K562 (cell line): ENCODE data around the gene SPINT2. TPM values are rescaled to one million over a fixed set of nuclear protein-coding genes. Genes with fewer than 3 reads are reported as not detected.

Experiments used
- ATAC-seq: fragments of 200-7000 bp; cut with Tn5 transposase; 3 replicates; pipeline ENCODE4 v1.9.1; 2020; ENCODE audit warnings: moderate library complexity
- BruUV-seq: library from RNA; stranded (reverse); fragments of 400-500 nt; replicated peaks from 2 replicates; lab custom pipeline; 2021; lab: Mats Ljungman, UMichigan
- CTCF ChIA-PET: fragments of 300-600 bp; formaldehyde crosslinking; extraction: SDS; loops from one replicate; lab custom pipeline; 2021; ENCODE audit warnings: low intra/inter-chr PET ratio; lab: Yijun Ruan, JAX
- POLR2A ChIA-PET: fragments of 300-600, 350-650 bp; sonication (Branson Sonifier 250); formaldehyde crosslinking; extraction: SDS; loops from one replicate; lab custom pipeline; 2021; ENCODE audit warnings: antibody characterized with exemption, inconsistent platforms; lab: Yijun Ruan, JAX
- DNase-seq, 4 experiments: peaks; one replicate each; pipeline versions ENCODE4 v3.0.0 to v3.0.0-alpha.2; 2011 to 2018; ENCODE audit warnings: low spot score in 3 of 4, mixed read lengths in 3 of 4; ENCODE audit errors: extremely low read depth in 1 of 4
- FAIRE-seq: peaks from 2 replicates; lab custom pipeline; 2011; peaks lifted over from hg19 to GRCh38; lab: Jason Lieb, UNC
- H2AFZ ChIP-seq: 2 replicates; pipeline ENCODE4 v1.6.0; 2011; ENCODE audit warnings: low read depth, low read length, control low read depth, inconsistent platforms
- H3K27ac ChIP-seq: fragments of 200-600 bp; 3 replicates; pipeline ENCODE4 v1.8.0; 2011; ENCODE audit warnings: low read depth, mild to moderate bottlenecking, control low read depth, inconsistent platforms, low read length, moderate library complexity, mixed read lengths; ENCODE audit errors: extremely low read depth
- H3K27me3 ChIP-seq, 2 experiments: fragments of 300-600 bp in 1 of 2; 2 replicates in 1 of 2; 3 replicates in 1 of 2; pipeline versions ENCODE4 v1.6.0 to v1.8.0; 2011; ENCODE audit warnings: inconsistent platforms in 2 of 2, low read length in 2 of 2, mild to moderate bottlenecking in 1 of 2, mixed read lengths in 1 of 2, moderate library complexity in 1 of 2; ENCODE audit not compliant: control insufficient read depth in 2 of 2, insufficient read depth in 2 of 2
- H3K36me3 ChIP-seq: fragments of 300-600 bp; 3 replicates; pipeline ENCODE4 v1.8.0; 2011; ENCODE audit warnings: mild to moderate bottlenecking, low read length, inconsistent platforms; ENCODE audit not compliant: control insufficient read depth, insufficient read depth
- H3K4me1 ChIP-seq, 2 experiments: fragments of 200-600 bp in 1 of 2; replicated peaks in 1 of 2; 2 replicates in 1 of 2; 3 replicates in 1 of 2; pipeline versions ENCODE4 v1.5.1 to v1.8.0; 2011; ENCODE audit warnings: inconsistent platforms in 2 of 2, low read length in 2 of 2, mild to moderate bottlenecking in 1 of 2, mixed read lengths in 1 of 2, moderate library complexity in 1 of 2; ENCODE audit not compliant: control insufficient read depth in 2 of 2, insufficient read depth in 2 of 2
- H3K4me2 ChIP-seq: 2 replicates; pipeline ENCODE4 v1.6.1; 2011; ENCODE audit warnings: low read length, control low read depth, inconsistent platforms, mixed read lengths; ENCODE audit not compliant: insufficient read depth
- H3K4me3 ChIP-seq: fragments of 200-600 bp; sonication (generic), shearing (Covaris generic); 2 replicates; pipeline ENCODE4 v1.5.1; 2016; ENCODE audit warnings: control low read depth, inconsistent platforms
- H3K79me2 ChIP-seq: fragments of 200-600 bp; 3 replicates; pipeline ENCODE4 v1.8.0; 2011; ENCODE audit warnings: low read length, inconsistent platforms; ENCODE audit not compliant: control insufficient read depth, insufficient read depth
- H3K9ac ChIP-seq, 2 experiments: 2 replicates each; pipeline versions ENCODE4 v1.6.0 to v1.6.1; 2011; ENCODE audit warnings: low read depth in 2 of 2, low read length in 2 of 2, control low read depth in 1 of 2, inconsistent platforms in 1 of 2, mild to moderate bottlenecking in 1 of 2, mixed read lengths in 1 of 2; ENCODE audit not compliant: insufficient read depth in 1 of 2
- H3K9me1 ChIP-seq: one replicate; pipeline ENCODE4 v1.6.0; 2011; ENCODE audit warnings: inconsistent platforms, mild to moderate bottlenecking, low read length, moderate library complexity; ENCODE audit not compliant: control insufficient read depth, insufficient read depth
- H3K9me3 ChIP-seq: replicated peaks from 2 replicates; pipeline ENCODE4 v1.5.1; 2011; ENCODE audit warnings: low read depth, low read length, inconsistent platforms; ENCODE audit not compliant: control insufficient read depth, insufficient read depth
- H4K20me1 ChIP-seq: replicated peaks from 2 replicates; pipeline ENCODE4 v1.6.1; 2011; ENCODE audit warnings: low read length, inconsistent platforms, mixed read lengths; ENCODE audit not compliant: control insufficient read depth, insufficient read depth
- NCOR1 ChIP-seq: fragments of 450-650 bp; IDR thresholded peaks from 2 replicates; pipeline ENCODE4 v1.6.1; 2016; ENCODE audit warnings: mild to moderate bottlenecking, moderate library complexity
- SPI1 ChIP-seq: IDR thresholded peaks from 2 replicates; pipeline ENCODE4 v1.6.1; 2011; ENCODE audit warnings: low read depth, low read length, control low read depth, borderline replicate concordance
- TAF1 ChIP-seq: IDR thresholded peaks from 2 replicates; pipeline ENCODE4 v1.6.1; 2011; ENCODE audit warnings: mild to moderate bottlenecking, low read length, moderate library complexity; ENCODE audit not compliant: insufficient read depth, control insufficient read depth, severe bottlenecking; ENCODE audit errors: extremely low read depth
- ZNF280B ChIP-seq: fragments of 250-450 bp; sonication (Bioruptor Pico); IDR thresholded peaks from 2 replicates; pipeline ENCODE4 v1.5.1; 2021; ENCODE audit warnings: mild to moderate bottlenecking
- ZNF41 ChIP-seq: fragments of 250-450 bp; sonication (Bioruptor Pico); conservative IDR thresholded peaks from 2 replicates; pipeline ENCODE4 v1.4.0; 2020; ENCODE audit warnings: mild to moderate bottlenecking
- whole genome bisulfite sequencing: fragments of 100-300 bp; shearing (Covaris generic); methylation state at CpG from one replicate; pipeline ENCODE4 v1.1.6; 2016; ENCODE audit warnings: low coverage, mixed read lengths; ENCODE audit not compliant: insufficient coverage; ENCODE audit errors: missing lambda C conversion rate; 5-methylcytosine and 5-hydroxymethylcytosine counted together
- in situ Hi-C: fragments of 300-500 bp; cut with MboI; formaldehyde crosslinking; loops from 4 replicates; pipeline ENCODE4 v1.15.0; 2018; ENCODE audit warnings: inconsistent platforms, mixed read lengths
- intact Hi-C: fragments of 100-400 bp; cut with micrococcal nuclease; formaldehyde crosslinking; loops from 2 replicates; pipeline ENCODE4 v1.14.2; 2022
- polyA plus RNA-seq, 8 experiments: library from polyadenylated mRNA; depleted of rRNA in 4 of 8; stranded (reverse) in 5 of 8; unstranded in 3 of 8; fragments of >200 nt; fragmentation: Nextera tagmentation in 2 of 8; fragmentation: Illumina TruSeq in 1 of 8; extraction: Ambion mirVana in 2 of 8; extraction: Trizol in 1 of 8; gene quantifications; 2 replicates each; pipeline versions ENCODE4 v1.2.1 to v1.2.3, GENCODE V29; 2011 to 2014; ENCODE audit warnings: inconsistent platforms in 1 of 8, missing spikeins in 1 of 8
- total RNA-seq, 7 experiments: library from RNA; depleted of rRNA in 6 of 7; stranded (reverse); fragments of >200 nt in 6 of 7; fragmentation: Illumina TruSeq in 2 of 7; extraction: Trizol in 2 of 7; gene quantifications; 2 replicates each; pipeline versions ENCODE4 v1.2.1 to v1.2.3, GENCODE V29; 2011 to 2021; ENCODE audit warnings: low replicate concordance in 1 of 7

The SPINT2 gene
- total and polyA plus RNA-seq, 9 of the 15 experiments (the other 6 are each of a cell fraction or from before 2014, with no cell fraction given) = 0.65 to 4.5 (median 3.4) TPM

DNA sequence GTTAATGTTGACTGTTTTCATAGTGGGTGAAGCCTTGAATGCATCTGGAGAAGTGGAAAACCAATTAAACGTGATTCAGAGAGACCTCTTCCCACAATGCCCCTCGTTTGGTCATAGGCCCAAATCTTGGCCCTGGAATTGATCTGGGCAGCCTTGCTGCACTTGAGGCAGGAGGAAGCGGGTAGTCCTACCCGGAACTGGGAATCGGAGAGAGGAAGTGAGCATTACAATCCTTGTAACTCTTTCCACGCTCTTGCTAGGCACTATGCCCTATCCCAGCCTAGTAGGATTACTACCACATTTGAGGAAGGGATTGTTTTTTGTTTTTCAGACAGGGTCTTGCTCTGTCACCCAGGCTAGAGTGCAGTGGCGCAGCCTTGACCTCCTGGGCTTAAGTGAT, 58.9 kb downstream of the SPINT2 start:
- Histone ChIP-seq H3K4me1 (peaks cover 31 to 39% of the 10 kb centered on the region in 2 experiments), H3K4me2 (no peak overlapping the region), H3K36me3 (no peaks in the 10 kb centered on the region), H2AFZ (peak overlapping the region; percentile 65), H3K27me3 (no peaks in the 10 kb centered on the region), H3K4me3 (no peak overlapping the region), H3K9ac (no peak overlapping the region; a peak in 1 of 4 replicates), H3K9me3 (no peaks in the 10 kb centered on the region), H3K9me1 (no peaks in the 10 kb centered on the region), H3K27ac (no peak overlapping the region), H4K20me1 (no peaks in the 10 kb centered on the region), H3K79me2 (no peaks in the 10 kb centered on the region)
- intact Hi-C loops = no loop called here
- ChIA-PET CTCF (no interaction called here), POLR2A (no interaction called here)
- BruUV-seq = no TSS peak
- peak; percentile 48 for FAIRE-seq
- TF ChIP-seq SPI1 (peak; percentile 33; the same call in 1 of the 2 replicates), ZNF41 (no peak), NCOR1 (no peak), ZNF280B (CRISPR knock-in tag) (no peak), TAF1 (no peak)
- ATAC-seq = no peak
- DNase-seq = no peak
- 77% methylated on average over 7 of the region's 7 CpGs for WGBS
- in situ Hi-C loops = no loop called here
